Measurements from ENCODE around the gene CBFA2T3.

DNA sequence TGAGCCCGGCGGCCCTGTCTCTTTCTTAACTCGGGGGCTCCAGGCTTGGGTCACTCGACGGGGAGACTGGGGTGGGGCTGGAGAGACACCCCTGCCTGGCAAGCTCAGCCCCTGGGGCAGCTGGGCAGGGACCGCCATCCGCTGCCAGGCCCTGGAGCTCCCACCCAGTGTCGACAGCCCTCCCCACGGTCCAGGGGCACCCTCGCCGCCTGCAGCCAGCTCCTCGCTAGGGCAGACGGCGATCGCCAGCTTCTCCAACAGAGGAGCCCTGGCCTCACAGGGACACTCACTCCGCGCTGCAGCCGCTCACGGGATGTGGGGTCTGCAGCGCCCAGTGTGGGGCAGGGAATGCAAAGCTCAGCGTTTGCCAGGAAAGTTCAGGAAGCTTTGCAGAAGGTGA, 149.3 kb downstream of the CBFA2T3 start:
- no peak for TF ChIP-seq POLR2A (IDR thresholded peaks at IDR 0.05)
- TF ChIP-seq, protein P1, sequence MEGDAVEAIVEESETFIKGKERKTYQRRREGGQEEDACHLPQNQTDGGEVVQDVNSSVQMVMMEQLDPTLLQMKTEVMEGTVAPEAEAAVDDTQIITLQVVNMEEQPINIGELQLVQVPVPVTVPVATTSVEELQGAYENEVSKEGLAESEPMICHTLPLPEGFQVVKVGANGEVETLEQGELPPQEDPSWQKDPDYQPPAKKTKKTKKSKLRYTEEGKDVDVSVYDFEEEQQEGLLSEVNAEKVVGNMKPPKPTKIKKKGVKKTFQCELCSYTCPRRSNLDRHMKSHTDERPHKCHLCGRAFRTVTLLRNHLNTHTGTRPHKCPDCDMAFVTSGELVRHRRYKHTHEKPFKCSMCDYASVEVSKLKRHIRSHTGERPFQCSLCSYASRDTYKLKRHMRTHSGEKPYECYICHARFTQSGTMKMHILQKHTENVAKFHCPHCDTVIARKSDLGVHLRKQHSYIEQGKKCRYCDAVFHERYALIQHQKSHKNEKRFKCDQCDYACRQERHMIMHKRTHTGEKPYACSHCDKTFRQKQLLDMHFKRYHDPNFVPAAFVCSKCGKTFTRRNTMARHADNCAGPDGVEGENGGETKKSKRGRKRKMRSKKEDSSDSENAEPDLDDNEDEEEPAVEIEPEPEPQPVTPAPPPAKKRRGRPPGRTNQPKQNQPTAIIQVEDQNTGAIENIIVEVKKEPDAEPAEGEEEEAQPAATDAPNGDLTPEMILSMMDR (IDR thresholded peaks at IDR 0.05 in 4 of 5, conservative IDR thresholded peaks at IDR 0.05 in 1 of 5), result no peak
